ENCODE results near the gene SEC14L6.

SEC14L6 gene

GRCh38 chr22:30514252-30514651 is 32.3 kb downstream of the SEC14L6 start:
- H3F3A ChIP-seq (ENCODE audit: low read depth) = no peaks in the 10 kb centered on the region
- H3K9me3 ChIP-seq (ENCODE audit: insufficient read depth, low read depth, low read length) = no peaks in the 10 kb centered on the region
- no peaks in the 10 kb centered on the region for H3K9me2 ChIP-seq (replicated peaks; ENCODE audit: low read depth, low read length)
- H3K4me2 ChIP-seq (ENCODE audit: low read depth, low read length, poor library complexity, severe bottlenecking) = no peak overlapping the region
- no peaks in the 10 kb centered on the region for H4K20me1 ChIP-seq (ENCODE audit: insufficient read depth, low read length, poor library complexity, severe bottlenecking)
- H3K36me3 ChIP-seq (ENCODE audit: insufficient read depth, low read length) = no peaks in the 10 kb centered on the region
- H3K4me1 ChIP-seq (ENCODE audit: insufficient read depth, low read length, poor library complexity, severe bottlenecking) = no peaks in the 10 kb centered on the region
- TF ChIP-seq CTCF (conservative IDR thresholded peaks at IDR 0.05; ENCODE audit: low read length) (no peak), EZH2phosphoT487 (IDR thresholded peaks at IDR 0.05; ENCODE audit: borderline replicate concordance) (no peak)
- no peaks in the 10 kb centered on the region for H3K27me3 ChIP-seq (ENCODE audit: insufficient read depth, low read length, poor library complexity, severe bottlenecking)
- no peaks in the 10 kb centered on the region for H3K79me2 ChIP-seq (ENCODE audit: insufficient read depth, low read length)
- no peak overlapping the region for H3K4me3 ChIP-seq (ENCODE audit: low read length, poor library complexity, severe bottlenecking)
- H3K9ac ChIP-seq (ENCODE audit: low read depth, low read length, poor library complexity, severe bottlenecking) = no peak overlapping the region
- no peak overlapping the region for H2AFZ ChIP-seq (ENCODE audit: low read length)

- H3K4me1 ChIP-seq (ENCODE audit: insufficient read depth, low read length, poor library complexity, severe bottlenecking) = no peaks in the 10 kb centered on the region
- H3F3A ChIP-seq (ENCODE audit: low read depth) = no peaks in the 10 kb centered on the region
- H3K4me2 ChIP-seq (ENCODE audit: low read depth, low read length, poor library complexity, severe bottlenecking) = no peak overlapping the region
- H3K79me2 ChIP-seq (ENCODE audit: insufficient read depth, low read length) = no peaks in the 10 kb centered on the region
- no peaks in the 10 kb centered on the region for H3K9me3 ChIP-seq (ENCODE audit: insufficient read depth, low read depth, low read length)
- H3K9me2 ChIP-seq (replicated peaks; ENCODE audit: low read depth, low read length) = no peaks in the 10 kb centered on the region
- H3K36me3 ChIP-seq (ENCODE audit: insufficient read depth, low read length) = no peaks in the 10 kb centered on the region
- no peak for TF ChIP-seq EZH2phosphoT487 (IDR thresholded peaks at IDR 0.05; ENCODE audit: borderline replicate concordance)
- TF ChIP-seq CTCF (conservative IDR thresholded peaks at IDR 0.05; ENCODE audit: low read length) = no peak
- no peak overlapping the region for H2AFZ ChIP-seq (ENCODE audit: low read length)
- H3K9ac ChIP-seq (ENCODE audit: low read depth, low read length, poor library complexity, severe bottlenecking) = no peak overlapping the region
- H3K4me3 ChIP-seq (ENCODE audit: low read length, poor library complexity, severe bottlenecking) = no peak overlapping the region
- no peaks in the 10 kb centered on the region for H3K27me3 ChIP-seq (ENCODE audit: insufficient read depth, low read length, poor library complexity, severe bottlenecking)
- H4K20me1 ChIP-seq (ENCODE audit: insufficient read depth, low read length, poor library complexity, severe bottlenecking) = no peaks in the 10 kb centered on the region
Measured at GRCh38 chr22:30513462-30513861, 33.1 kb downstream of the SEC14L6 start.

- TF ChIP-seq CTCF (conservative IDR thresholded peaks at IDR 0.05; ENCODE audit: low read length) (no peak), EZH2phosphoT487 (IDR thresholded peaks at IDR 0.05; ENCODE audit: borderline replicate concordance) (no peak)
- Histone ChIP-seq H3K4me3 (ENCODE audit: low read length, poor library complexity, severe bottlenecking) (no peak overlapping the region), H3K36me3 (ENCODE audit: insufficient read depth, low read length) (no peaks in the 10 kb centered on the region), H3K79me2 (ENCODE audit: insufficient read depth, low read length) (no peaks in the 10 kb centered on the region), H3K4me1 (ENCODE audit: insufficient read depth, low read length, poor library complexity, severe bottlenecking) (no peaks in the 10 kb centered on the region), H3K4me2 (ENCODE audit: low read depth, low read length, poor library complexity, severe bottlenecking) (no peak overlapping the region), H4K20me1 (ENCODE audit: insufficient read depth, low read length, poor library complexity, severe bottlenecking) (no peaks in the 10 kb centered on the region), H3K27me3 (ENCODE audit: insufficient read depth, low read length, poor library complexity, severe bottlenecking) (no peaks in the 10 kb centered on the region), H2AFZ (ENCODE audit: low read length) (no peak overlapping the region), H3K9me2 (replicated peaks; ENCODE audit: low read depth, low read length) (no peaks in the 10 kb centered on the region), H3K9ac (ENCODE audit: low read depth, low read length, poor library complexity, severe bottlenecking) (no peak overlapping the region), H3F3A (ENCODE audit: low read depth) (no peaks in the 10 kb centered on the region), H3K9me3 (ENCODE audit: insufficient read depth, low read depth, low read length) (no peaks in the 10 kb centered on the region)
Measured at GRCh38 chr22:30511911-30512310, 34.6 kb downstream of the SEC14L6 start.
